Measurements from ENCODE around the gene CADM1. TPM values are rescaled to one million over a fixed set of nuclear protein-coding genes. Genes with fewer than 3 reads are reported as not detected.

The CADM1 gene
- total RNA-seq, 4 donors from 2014 or later = 10.6 to 15.7 (median 13.8) TPM

DNA sequence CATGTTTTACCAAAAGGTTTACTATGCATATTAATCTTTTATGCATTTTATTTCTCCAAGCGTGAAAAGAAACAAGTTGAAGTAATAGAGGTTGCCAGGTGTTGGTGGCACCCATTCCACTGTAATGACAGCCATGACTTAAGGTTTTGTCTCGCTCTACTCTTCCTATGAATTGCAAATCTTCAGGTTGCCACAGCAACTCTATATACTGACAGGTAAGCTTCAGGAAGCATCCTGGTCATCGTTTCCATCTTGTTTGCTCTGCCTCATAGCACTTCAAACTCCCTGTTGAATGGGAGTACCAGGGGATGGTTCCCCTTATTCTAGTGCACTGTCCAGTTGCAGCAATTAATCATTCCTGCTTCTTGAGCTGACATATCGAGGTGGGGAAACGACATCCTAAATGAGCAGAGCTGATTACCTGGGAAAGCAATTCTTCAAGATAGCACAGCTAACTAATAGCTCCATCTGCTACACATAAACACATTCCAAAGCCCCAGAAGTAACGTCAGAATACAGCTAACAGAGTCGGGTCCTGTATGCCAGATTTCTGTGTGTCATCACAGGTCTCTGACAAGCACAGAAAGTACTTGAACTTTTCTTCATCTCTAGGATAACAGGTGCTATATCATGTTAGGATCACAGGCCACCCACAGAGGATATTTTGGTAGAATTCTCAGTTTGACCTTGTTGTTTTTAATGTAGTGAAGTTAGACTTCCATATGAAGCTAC lies 80.3 kb downstream of the CADM1 start:
- intact Hi-C loops (cut with DNase I) = no loop called here

GRCh38 chr11:115421992-115422689 lies 82.1 kb downstream of the CADM1 start:
- H3K9me3 ChIP-seq = no peaks in the 10 kb centered on the region
- no peak overlapping the region for H3K27ac ChIP-seq (replicated peaks in 1 of 4)
- H3K4me1 ChIP-seq = peaks cover 0 to 20% (median 14%) of the 10 kb centered on the region in 4 donors
- no peak overlapping the region for H3K4me3 ChIP-seq
- WGBS = 91% methylated on average over 6 of the region's 6 CpGs
- intact Hi-C loops (cut with DNase I) = no loop called here
- H3K27me3 ChIP-seq = no peaks in the 10 kb centered on the region
- DNase-seq (ENCODE audit: extremely low spot score) = no peak
- no peak for TF ChIP-seq POLR2AphosphoS5 (IDR thresholded peaks at IDR 0.05)
- TF ChIP-seq POLR2A (IDR thresholded peaks at IDR 0.05; ENCODE audit: low read depth) = no peak
- no peak for TF ChIP-seq EP300 (IDR thresholded peaks at IDR 0.05)
- TF ChIP-seq, protein P1, sequence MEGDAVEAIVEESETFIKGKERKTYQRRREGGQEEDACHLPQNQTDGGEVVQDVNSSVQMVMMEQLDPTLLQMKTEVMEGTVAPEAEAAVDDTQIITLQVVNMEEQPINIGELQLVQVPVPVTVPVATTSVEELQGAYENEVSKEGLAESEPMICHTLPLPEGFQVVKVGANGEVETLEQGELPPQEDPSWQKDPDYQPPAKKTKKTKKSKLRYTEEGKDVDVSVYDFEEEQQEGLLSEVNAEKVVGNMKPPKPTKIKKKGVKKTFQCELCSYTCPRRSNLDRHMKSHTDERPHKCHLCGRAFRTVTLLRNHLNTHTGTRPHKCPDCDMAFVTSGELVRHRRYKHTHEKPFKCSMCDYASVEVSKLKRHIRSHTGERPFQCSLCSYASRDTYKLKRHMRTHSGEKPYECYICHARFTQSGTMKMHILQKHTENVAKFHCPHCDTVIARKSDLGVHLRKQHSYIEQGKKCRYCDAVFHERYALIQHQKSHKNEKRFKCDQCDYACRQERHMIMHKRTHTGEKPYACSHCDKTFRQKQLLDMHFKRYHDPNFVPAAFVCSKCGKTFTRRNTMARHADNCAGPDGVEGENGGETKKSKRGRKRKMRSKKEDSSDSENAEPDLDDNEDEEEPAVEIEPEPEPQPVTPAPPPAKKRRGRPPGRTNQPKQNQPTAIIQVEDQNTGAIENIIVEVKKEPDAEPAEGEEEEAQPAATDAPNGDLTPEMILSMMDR (IDR thresholded peaks at IDR 0.05) = no peak
- H3K36me3 ChIP-seq = no peaks in the 10 kb centered on the region

More for the DNA sequence above, 80.3 kb downstream of the CADM1 start:
- no peak for TF ChIP-seq POLR2A (IDR thresholded peaks at IDR 0.05; ENCODE audit: low read depth)
- TF ChIP-seq POLR2AphosphoS5 (IDR thresholded peaks at IDR 0.05) = no peak
- TF ChIP-seq, protein P1 (IDR thresholded peaks at IDR 0.05) = no peak
- no peak for TF ChIP-seq EP300 (IDR thresholded peaks at IDR 0.05)
- Histone ChIP-seq H3K27ac (replicated peaks in 1 of 4) (no peak overlapping the region), H3K4me3 (no peak overlapping the region), H3K27me3 (no peaks in the 10 kb centered on the region), H3K9me3 (no peaks in the 10 kb centered on the region), H3K4me1 (peaks cover 0 to 20% (median 14%) of the 10 kb centered on the region in 4 donors), H3K36me3 (no peaks in the 10 kb centered on the region)
- DNase-seq (ENCODE audit: extremely low spot score) = no peak
- 66% methylated on average over 7 of the region's 7 CpGs for WGBS

- intact Hi-C loops (cut with DNase I) = no loop called here
- H3K4me3 ChIP-seq = no peak overlapping the region
- no peaks in the 10 kb centered on the region for H3K9me3 ChIP-seq
- H3K36me3 ChIP-seq = no peaks in the 10 kb centered on the region
- WGBS = 52% methylated on average over 9 of the region's 9 CpGs
- DNase-seq (ENCODE audit: extremely low spot score) = no peak
- H3K27ac ChIP-seq (replicated peaks in 1 of 4) = no peak overlapping the region
- peaks cover 0 to 20% (median 14%) of the 10 kb centered on the region in 4 donors for H3K4me1 ChIP-seq
- TF ChIP-seq POLR2A (IDR thresholded peaks at IDR 0.05; ENCODE audit: low read depth) (no peak), EP300 (IDR thresholded peaks at IDR 0.05) (no peak), POLR2AphosphoS5 (IDR thresholded peaks at IDR 0.05) (no peak)
- TF ChIP-seq, protein P1 (IDR thresholded peaks at IDR 0.05) = no peak
- H3K27me3 ChIP-seq = no peaks in the 10 kb centered on the region
Observed at GRCh38 chr11:115421352-115421991, 82.7 kb downstream of the CADM1 start.

GRCh38 chr11:115420505-115420904 lies 83.7 kb downstream of the CADM1 start:
- no peak overlapping the region for H3K27ac ChIP-seq (replicated peaks in 1 of 4)
- no peaks in the 10 kb centered on the region for H3K9me3 ChIP-seq
- intact Hi-C loops (cut with DNase I) = no loop called here
- H3K4me3 ChIP-seq = no peak overlapping the region
- no peaks in the 10 kb centered on the region for H3K27me3 ChIP-seq
- H3K4me1 ChIP-seq = peaks cover 0 to 20% (median 14%) of the 10 kb centered on the region in 4 donors
- no peaks in the 10 kb centered on the region for H3K36me3 ChIP-seq
- DNase-seq (ENCODE audit: extremely low spot score) = no peak
- 89% methylated on average over 5 of the region's 5 CpGs for WGBS
- TF ChIP-seq, protein P1 (IDR thresholded peaks at IDR 0.05) = no peak
- TF ChIP-seq POLR2A (IDR thresholded peaks at IDR 0.05; ENCODE audit: low read depth) = no peak
- TF ChIP-seq POLR2AphosphoS5 (IDR thresholded peaks at IDR 0.05) = no peak
- TF ChIP-seq EP300 (IDR thresholded peaks at IDR 0.05) = no peak

Data from esophagus muscularis mucosa (tissue), 4 donors.